ENCODE data around the gene NEUROG1.

The NEUROG1 gene

DNA sequence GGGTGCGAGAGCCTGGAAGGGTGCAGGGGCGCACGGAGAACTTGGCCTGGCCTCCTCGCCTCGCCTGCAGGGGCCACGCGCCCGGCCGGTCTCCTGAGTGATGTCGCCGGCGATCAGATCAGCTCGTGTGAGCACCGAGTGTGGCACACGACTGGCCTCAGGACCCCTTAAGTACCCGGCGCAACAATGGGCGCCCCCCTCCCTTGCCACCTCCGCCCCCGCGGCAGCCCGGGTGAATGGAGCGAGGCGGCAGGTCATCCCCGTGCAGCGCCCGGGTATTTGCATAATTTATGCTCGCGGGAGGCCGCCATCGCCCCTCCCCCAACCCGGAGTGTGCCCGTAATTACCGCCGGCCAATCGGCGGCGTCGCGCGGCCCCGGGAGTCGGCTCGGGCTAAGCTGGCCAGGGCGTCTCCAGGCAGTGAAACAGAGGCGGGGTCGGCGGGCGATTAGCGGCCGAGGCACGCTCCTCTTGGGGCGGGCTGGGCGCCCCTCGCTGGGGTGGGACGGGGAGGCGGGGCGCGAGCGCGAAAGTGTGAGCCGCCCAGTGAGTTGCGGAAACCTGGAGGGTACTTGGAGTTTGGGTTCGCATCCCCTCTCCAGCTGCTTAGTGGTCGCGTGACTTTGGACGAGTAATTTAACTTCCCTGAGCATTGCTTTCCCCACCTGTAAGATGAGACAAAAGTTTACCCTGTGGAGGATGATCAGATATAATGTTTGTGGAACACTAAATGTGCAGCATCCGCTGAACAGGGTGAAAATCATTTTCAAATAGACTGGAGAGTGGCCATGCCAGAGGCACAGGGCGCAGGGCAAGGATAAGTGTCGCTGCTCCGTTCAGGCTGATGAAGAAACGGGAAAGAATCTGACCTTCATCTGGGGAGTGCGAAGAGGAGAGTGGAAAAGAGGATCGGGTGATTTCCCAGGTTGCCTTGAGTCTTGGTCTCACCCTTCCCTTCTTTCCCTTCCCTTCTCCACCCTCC lies at the start of gene NEUROG1:
Gene NEUROG1 (minus strand): TSS at position 145 of the 982 bp plus-strand sequence. CDS start 274 bp downstream, outside the sequence.
- DNase-seq = no peak

DNA sequence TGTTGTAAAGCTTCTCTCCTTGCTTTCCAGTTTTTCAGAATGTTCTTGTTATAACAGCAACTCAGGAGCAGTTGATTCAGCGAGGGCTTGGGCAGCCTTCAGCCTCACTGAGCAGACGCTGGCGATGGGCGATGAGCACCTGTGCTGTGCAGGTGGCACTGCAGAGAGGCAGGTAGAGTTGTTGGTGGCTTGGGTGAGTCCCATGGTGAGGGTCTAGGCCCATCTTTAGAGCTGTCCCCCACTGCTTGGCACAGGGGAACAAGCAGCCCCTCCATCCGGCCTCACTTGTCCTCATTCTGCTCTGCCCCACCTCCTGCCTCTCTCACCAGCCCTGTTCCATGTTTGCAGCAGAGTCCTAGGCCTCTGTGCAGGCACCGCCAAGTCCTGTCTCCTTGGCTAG lies 49.2 kb upstream of the NEUROG1 start:
- no peak for DNase-seq

DNA sequence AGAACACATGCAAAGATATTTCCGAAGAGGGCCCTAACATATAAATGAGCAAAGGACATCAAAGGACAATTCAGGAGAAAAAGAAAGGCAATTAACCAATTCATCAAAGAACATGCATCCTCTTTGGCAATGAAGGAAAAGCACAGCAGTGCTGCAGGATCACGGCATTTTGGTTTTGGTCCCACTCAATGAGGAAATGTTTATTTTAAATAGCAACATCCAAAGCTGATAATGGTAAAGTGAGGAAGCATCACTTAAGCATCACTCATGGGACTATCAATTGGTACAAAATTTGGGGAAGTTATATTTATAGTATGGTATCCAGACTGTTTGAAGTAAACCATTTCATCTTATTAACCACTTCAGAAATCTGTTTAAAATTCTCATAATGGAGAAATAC lies 48.5 kb upstream of the NEUROG1 start:
- DNase-seq = no peak

DNA sequence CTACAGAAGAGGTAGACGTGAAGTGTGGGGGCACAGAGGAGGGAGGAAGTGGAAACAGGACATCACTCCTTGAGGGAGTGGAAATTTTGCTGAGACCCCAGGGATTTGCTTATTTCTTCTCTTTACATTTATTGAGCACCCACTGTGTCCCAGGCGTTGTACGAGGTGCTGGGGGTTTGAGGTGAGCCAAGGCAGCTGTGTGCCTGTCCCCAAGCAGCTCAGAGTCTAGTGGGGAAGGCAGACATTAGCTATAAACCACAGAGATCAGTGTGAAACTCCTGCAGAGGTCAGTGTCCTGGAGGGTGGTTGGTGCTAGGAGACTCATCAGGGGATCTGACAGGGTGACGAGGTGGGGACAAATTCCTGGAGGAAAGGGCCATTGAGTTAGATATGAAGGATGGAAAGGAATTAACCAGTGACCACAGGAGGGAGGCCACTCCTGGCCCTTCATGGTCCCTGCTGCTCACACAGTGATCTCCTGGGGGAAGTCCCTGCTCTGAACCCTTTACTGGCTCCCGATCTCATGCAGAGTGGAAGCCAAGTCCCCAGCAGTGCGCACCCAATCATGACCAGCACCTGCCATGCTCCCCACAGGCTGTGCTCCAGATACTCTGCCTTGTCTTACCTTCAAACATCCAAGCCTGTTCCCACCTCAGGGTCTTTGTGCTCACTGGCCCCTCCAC lies 46.5 kb upstream of the NEUROG1 start:
- DNase-seq = no peak

GRCh38 chr5:135578685-135579341 lies 43.0 kb upstream of the NEUROG1 start, which contains the start of gene CXCL14:
CXCL14 (minus strand) TSS chr5:135578991; CDS start chr5:135578778, 213 bp downstream.
- no peak for DNase-seq

GRCh38 chr5:135578305-135578684 lies 42.5 kb upstream of the NEUROG1 start:
- DNase-seq = no peak

DNA sequence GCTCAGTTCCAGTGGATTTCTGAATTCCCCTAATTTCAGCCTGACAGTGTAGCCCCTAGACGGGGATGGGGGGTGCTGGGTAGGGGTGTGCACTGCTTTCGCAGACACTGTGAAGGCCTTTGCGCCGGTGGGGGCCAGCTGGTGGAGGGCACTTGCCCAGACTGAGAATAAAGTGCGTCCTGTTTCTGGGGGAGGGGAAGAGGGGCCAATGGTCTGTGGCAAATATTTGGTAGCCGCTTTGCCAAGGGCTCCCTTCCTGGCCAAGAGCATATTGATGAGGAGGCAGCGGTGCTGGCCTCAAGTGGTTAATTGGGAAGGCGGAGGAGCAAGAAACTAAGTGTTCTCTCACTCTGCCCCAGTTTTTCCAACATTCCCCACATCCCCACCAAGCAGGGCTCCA lies 41.7 kb upstream of the NEUROG1 start:
- no peak for DNase-seq

GRCh38 chr5:135576075-135576599 lies 40.4 kb upstream of the NEUROG1 start:
- DNase-seq = no peak

- DNase-seq = no peak
Measured at GRCh38 chr5:135574493-135574892, 38.7 kb upstream of the NEUROG1 start.

GRCh38 chr5:135571902-135572301 lies 36.1 kb upstream of the NEUROG1 start:
- no peak for DNase-seq

GRCh38 chr5:135571066-135571609 lies 35.4 kb upstream of the NEUROG1 start:
- no peak for DNase-seq

- no peak for DNase-seq
Measured at GRCh38 chr5:135570453-135570764, 34.6 kb upstream of the NEUROG1 start.

- DNase-seq = no peak
Measured at GRCh38 chr5:135569755-135570452, 34.1 kb upstream of the NEUROG1 start.

DNA sequence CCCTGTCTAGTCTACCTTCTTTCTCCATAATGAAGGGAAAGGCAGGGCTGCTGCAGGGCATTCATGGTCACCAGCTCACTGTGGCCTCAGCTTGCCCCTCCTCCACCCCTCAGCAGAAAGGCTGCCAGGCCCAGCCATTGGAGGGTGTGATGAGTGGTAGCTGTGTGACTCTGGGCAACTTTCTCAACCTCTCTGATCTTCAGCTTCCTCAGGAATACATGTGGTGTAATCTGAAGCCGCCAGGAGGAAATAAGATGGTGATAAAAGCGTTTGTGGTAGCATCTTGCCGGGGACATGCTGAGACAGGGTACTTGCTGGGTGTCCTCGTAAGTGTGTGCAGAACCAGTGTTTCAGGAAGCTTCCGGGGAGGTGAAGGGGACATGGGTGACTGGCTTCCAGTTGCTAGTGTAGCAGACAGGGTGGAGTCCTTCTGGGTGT lies 33.2 kb upstream of the NEUROG1 start:
- no peak for DNase-seq

DNA sequence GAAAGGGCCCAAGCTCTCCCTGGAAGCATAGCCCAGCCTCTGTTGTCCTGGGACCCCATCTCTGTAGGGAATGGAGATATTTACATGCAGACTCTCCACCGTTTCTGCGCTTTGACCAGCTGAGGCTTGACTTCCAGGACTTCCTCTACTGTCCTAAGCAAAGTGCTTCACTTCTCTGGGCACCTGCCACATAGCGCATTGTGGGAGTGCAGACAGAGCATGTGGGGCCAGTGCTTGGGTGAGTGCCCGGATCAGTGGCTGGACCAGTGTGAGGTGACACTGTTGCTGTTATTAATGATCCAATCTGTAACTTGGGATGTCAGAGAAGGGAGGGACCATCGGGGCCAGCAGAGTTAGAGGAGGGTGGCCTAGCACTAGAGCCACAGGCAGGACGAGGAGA lies 32.5 kb upstream of the NEUROG1 start:
- no peak for DNase-seq

GRCh38 chr5:135567661-135568060 lies 31.9 kb upstream of the NEUROG1 start:
- no peak for DNase-seq

DNA sequence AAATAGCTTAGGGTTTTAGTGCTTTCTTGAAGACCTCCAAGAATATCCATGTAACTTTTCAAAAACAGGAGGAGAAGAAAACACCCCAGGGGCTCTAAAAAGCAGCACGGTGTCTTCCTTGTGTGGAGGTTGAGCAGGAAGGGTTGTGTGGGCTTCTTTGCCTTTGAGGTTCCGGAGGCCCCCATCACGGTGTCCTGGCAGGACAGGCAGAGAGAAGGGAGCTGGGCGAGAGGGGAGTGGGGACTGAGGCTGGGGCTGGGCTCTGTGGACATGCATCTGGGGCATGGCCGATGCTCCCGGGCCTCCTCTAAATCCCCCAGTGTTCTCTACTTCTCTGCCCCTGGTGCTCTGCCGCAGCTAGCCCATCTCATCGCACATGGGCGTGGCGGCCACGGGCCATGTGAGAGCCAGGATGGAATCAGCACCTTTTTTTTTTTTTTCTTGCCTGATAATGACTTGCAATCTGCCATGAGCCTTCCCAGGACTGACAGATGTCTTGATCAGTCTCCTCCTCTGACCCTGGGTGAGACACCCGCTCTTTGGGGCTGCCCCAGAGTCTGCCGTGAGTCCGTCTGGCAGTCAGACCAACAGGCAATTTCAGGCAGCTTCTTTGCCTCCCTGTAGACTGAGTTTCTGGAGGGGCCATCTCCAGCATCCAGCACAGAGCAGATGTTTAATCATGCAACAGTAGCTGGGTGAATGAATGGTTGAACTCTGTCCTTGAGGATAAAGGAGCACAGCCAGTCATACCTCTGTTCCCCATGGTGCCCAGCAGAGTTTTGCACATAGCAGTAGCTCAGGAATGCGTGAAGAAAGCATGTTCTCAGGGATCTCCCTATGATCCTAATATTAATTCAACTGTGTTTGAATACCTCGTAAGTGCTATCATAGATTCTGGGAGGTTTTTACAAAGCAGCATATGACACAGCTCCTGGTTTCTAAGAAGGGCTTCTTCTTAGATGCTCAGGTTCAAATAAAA lies 30.9 kb upstream of the NEUROG1 start:
- no peak for DNase-seq

- DNase-seq = peak; percentile 92
Measured at GRCh38 chr5:135565725-135566421, 30.1 kb upstream of the NEUROG1 start.

- DNase-seq = no peak
Measured at GRCh38 chr5:135565266-135565665, 29.5 kb upstream of the NEUROG1 start.

GRCh38 chr5:135564331-135564730 lies 28.6 kb upstream of the NEUROG1 start:
- no peak for DNase-seq

All from activated CD8-positive, alpha-beta memory T cell treated with anti-CD3 and anti-CD28 coated beads, Interleukin-2, amount 50 U/mL, for 48 hours (primary cell).